Skin of body (tissue), 2 donors: ENCODE measurements around the gene IQSEC1. TPM values are rescaled to one million over a fixed set of nuclear protein-coding genes. Genes with fewer than 3 reads are reported as not detected.

ENCODE experiments used
- DNase-seq: peaks from one replicate; lab custom pipeline; 2025; lab: John Stamatoyannopoulos, UW
- total RNA-seq: library from RNA; depleted of rRNA; stranded (reverse); fragments of >200 nt; gene quantifications from one replicate; pipeline ENCODE4 v1.2.3, GENCODE V29; 2014

IQSEC1 gene
- total RNA-seq, 1 donor from 2014 or later = 21.5 TPM

GRCh38 chr3:13050446-13050845 is 22.8 kb downstream of the IQSEC1 start:
- no peak for DNase-seq

- DNase-seq = no peak
These were observed 23.8 kb downstream of the IQSEC1 start for GRCh38 chr3:13049400-13049799.

- no peak for DNase-seq
These were observed 25.7 kb downstream of the IQSEC1 start for GRCh38 chr3:13047296-13048165.

DNA sequence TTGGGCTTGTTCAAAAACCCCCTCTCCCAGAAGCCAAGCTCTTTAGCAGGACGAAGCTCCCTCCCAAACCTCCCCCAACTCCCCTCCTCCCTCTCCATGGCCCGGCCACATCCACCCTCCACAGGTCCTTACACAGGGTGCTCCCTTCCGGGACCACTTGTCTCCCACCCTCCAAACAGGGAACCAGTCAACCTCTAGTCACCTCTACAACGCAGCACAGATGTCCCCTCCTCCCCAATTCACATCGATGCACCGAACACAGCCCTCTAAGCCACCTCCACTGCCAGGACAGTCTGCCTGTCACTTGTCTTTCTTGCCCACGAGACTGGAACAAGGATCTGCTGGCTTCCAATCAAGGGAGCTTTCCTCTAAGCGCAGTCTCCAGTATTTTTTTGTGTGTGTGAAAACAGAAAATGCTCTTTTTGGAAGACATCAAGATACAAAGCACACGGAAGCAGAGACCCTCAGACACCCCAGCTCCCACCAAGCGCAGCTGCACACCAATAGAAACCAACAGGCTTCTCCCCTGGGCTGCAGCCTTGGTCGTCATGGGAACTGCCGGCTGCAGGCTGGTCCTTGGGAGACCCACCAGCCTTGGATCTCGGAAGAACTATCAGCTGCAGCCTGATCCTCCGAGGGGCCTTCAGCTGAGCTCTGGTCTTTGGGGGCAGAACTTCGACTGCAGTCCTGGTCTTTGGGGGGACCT is 26.5 kb downstream of the IQSEC1 start:
- DNase-seq = no peak

DNA sequence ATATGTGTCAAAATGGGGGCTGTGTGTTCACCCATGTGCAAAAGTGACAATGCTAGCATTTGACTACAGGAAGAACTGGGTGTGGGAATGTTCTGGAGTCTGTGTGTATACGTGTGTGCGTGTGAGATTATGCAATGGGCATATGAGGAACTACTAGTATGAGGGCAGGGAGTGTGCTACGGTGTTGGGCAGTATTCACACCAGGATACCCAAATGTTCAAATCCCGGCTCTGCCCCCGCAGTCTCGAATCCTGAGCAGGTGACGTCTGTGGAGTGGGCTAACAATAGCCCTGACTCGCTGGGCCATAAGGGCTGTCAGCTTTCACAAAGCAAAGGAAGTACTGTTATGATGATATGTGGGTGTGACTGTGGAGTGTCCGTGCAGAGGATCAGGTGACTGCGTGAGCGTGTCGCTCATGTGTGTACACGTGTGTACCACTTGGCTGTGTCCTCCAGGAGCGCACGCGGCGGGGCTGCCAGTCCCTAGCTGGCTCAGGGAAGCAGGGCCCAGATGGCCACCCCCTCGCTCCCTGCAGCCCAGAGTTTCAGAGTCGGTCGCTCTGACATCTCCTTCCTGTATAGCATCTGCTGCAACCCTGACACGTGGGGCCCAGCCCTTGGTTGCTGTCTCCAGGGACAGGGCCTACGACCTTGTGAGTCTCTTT is 27.2 kb downstream of the IQSEC1 start:
- DNase-seq = no peak

GRCh38 chr3:13045241-13045903 is 27.9 kb downstream of the IQSEC1 start:
- no peak for DNase-seq

GRCh38 chr3:13044496-13045240 is 28.6 kb downstream of the IQSEC1 start:
- DNase-seq = no peak

GRCh38 chr3:13043656-13044055 is 29.6 kb downstream of the IQSEC1 start:
- DNase-seq = no peak

- DNase-seq = no peak
These were observed 30.4 kb downstream of the IQSEC1 start for GRCh38 chr3:13042715-13043271.

GRCh38 chr3:13042127-13042701 is 31.0 kb downstream of the IQSEC1 start:
- DNase-seq = no peak

- DNase-seq = no peak
These were observed 32.0 kb downstream of the IQSEC1 start for GRCh38 chr3:13041113-13041776.

GRCh38 chr3:13040361-13041074 is 32.7 kb downstream of the IQSEC1 start:
- no peak for DNase-seq

DNA sequence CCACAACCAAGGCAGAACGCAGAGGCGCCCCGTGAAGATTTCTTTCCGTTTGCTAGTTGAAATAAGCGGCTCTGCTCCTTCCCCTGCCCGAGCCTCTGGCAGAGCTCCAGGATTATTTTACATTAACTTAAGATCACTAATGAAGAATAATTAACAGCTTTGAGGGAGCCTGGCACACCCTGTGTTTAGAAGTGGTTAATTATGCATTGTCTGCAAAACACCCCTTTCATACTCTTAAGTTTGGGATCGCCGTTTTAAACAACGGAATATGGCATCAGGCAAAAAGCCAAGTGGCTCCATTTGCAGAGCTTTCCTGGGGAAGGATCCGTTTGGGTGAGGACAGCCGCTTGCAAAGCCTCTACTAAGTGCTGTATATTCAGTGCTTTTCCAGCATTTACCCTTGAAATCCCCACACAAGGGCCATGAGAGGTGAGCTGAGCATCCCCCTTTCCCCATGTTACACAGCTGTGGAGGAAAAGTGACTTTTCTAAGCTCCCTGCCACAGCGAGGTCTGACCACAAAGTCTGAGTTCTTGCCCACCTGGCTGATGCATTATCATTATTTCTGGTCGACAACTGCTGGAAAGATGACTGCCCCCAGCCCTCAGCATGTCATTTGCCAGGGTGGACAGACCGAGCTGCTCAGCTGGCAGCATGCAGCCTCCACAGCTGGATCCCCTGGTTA is 33.9 kb downstream of the IQSEC1 start:
- no peak for DNase-seq

DNA sequence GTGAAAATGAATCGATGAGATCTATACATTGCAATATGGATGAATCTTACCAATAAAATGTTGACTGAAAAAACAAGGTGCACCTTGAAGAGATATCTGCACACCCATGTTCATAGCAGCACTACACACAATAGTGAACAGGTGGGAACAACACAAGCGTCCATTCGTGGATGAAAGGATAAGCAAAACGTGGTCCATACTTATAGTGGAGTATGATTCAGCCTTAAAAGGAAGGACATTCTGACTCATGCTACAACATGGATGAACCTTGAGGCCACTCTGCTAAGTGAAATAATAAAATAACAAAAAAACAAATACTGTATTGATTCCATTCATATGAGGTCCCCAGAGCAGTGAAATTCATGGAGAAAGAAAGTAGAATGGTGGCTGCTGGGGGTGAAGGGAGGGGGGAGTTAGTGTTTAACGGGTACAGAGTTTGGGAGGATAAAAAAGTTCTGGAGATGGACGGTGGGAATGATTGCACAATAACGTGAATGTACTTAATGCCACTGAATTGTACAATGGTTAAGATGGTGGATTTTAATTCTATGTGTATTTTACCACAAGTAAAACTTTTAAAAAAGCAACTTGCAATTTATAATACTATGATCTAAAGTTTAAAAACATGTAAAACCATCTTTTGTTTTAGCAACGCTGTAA is 35.6 kb downstream of the IQSEC1 start:
- DNase-seq = no peak

DNA sequence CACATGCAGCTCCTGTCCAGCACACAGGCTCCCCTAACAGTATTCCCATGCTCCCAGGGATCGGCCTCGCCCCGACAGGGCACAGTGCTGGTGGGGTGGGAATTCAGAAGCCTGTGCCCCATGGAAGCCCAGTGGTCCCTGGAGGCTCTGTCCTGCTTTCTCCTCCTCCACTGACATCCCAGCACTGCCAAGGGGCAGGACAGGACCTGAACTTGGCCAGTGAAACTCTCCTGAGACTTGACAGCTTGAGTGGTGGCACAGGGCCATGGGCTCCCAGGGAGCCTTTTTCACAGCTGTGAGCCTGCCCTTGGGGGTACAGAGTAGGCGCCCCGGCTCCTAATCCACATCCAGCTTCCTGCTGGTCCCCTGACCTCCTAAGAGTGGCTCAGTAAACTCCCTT is 38.4 kb downstream of the IQSEC1 start:
- DNase-seq = no peak

DNA sequence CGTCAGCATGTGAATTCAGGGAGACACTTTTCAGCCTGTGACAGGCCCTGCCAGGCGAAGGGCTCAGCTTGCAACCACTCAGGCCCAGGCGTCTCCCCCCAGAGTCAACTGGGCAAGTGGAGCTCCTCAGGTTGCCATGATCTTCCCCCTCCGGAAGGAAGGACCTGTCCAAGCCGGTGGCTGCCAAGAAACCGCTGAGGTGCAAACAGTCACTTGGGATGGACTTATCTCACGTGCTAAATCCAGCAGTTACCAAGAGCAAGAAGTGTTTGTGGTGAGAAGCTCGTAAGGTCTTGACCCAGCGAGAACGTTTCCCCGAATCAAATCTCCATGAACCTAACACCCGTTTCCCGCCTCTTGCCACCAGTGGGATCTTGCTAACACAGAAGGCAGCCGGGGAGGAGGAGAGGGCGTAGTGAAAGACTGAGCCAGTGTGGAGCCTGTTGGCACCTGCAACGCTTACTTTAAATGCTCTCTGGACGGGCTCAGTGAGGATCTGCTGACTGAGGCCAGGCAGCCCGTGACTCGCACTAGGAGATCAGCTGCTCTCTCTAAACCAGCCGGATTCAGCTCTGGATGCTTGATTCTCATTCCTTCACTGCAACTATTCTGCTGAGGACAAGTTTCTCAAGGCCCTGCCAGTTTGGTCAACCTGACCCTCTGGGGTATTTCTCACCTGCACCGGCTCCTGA is 39.0 kb downstream of the IQSEC1 start:
- no peak for DNase-seq

GRCh38 chr3:13032206-13032605 is 41.0 kb downstream of the IQSEC1 start:
- DNase-seq = no peak
